Bronchial epithelial cell (primary cell): ENCODE results near the gene UST. TPM values are rescaled to one million over a fixed set of nuclear protein-coding genes. Genes with fewer than 3 reads are reported as not detected.

Source experiments
- DNase-seq: peaks from one replicate; pipeline ENCODE4 v3.0.0-alpha.2; 2010; ENCODE audit warnings: low read depth
- FAIRE-seq: peaks from 2 replicates; lab custom pipeline; 2011; peaks lifted over from hg19 to GRCh38; lab: Jason Lieb, UNC
- H3K27me3 ChIP-seq: 2 replicates; pipeline ENCODE4 v1.5.1; 2011; ENCODE audit warnings: low read length; ENCODE audit not compliant: control insufficient read depth, insufficient read depth
- H3K36me3 ChIP-seq: 2 replicates; pipeline ENCODE4 v1.5.1; 2011; ENCODE audit warnings: low read length; ENCODE audit not compliant: control insufficient read depth, insufficient read depth
- H3K4me3 ChIP-seq: 2 replicates; pipeline ENCODE4 v1.5.1; 2011; ENCODE audit warnings: mild to moderate bottlenecking, low read depth, low read length, control low read depth
- CTCF ChIP-seq: IDR thresholded peaks from 2 replicates; pipeline ENCODE4 v1.5.1; 2011; ENCODE audit warnings: mild to moderate bottlenecking, moderate library complexity, low read length, control low read depth, inconsistent platforms; ENCODE audit not compliant: insufficient read depth, severe bottlenecking
- total RNA-seq: library from RNA; depleted of rRNA; stranded (reverse); fragments of >200 nt; gene quantifications from 2 replicates; pipeline ENCODE4 v1.2.1, GENCODE V29; 2014

Gene UST
- total RNA-seq, 1 donor from 2014 or later, result 18.7 TPM

DNA sequence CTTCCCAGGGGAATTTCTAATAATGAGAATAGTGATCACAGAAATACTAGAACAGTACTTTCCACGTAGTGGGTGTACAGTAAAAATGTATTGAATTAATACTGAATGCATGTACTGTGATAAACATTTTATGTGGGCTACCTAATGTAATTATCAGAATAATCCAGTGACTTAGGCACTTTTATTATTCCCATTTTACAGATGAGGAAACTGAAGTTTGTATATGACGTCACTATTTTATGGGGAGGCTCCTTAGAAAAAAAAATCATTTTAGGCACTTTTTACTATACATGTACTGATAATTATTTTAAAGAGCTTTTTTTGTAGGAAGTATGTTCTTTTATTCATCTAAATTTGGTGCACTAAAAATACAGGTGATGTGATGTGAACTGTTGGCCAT is 295.1 kb downstream of the UST start:
- no peak for FAIRE-seq
- DNase-seq, result no peak

DNA sequence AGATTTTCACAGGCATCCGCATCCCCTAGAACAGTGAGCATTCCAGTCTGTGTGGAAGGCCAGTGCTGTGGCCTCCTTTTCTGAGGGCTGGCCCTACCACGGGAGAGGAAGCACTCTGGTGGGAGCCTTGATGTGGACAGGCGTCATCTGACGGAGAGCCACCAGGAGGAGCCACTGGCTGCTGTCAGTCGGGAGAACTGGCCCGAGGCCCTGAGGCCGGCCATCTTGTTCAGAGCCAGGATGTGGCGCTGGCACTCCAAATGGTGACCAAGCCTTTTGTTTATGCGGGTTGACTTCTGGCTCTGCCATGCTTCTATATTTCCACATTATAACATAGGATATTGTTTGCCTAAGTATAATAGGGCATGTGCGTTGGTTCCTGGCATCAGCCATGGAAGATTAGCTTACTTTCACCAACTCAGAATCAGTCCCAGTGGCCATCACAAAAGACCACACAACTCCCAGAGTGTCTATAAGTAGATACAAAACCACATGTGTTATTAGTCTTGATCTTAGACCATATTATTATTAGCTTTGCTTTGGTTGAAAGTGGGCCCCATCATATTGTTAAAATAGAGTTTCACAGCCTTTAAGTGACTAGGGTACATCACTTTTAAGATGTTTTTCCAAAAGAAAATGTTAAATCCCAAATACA is 296.8 kb downstream of the UST start:
- Histone ChIP-seq H3K27me3 (no peaks in the 10 kb centered on the region), H3K36me3 (no peaks in the 10 kb centered on the region), H3K4me3 (no peak overlapping the region)
- no peak for FAIRE-seq
- peak; percentile 29 for TF ChIP-seq CTCF
- DNase-seq, result no peak

More for the DNA sequence above, 295.1 kb downstream of the UST start:
- Histone ChIP-seq H3K36me3 (no peaks in the 10 kb centered on the region), H3K27me3 (no peaks in the 10 kb centered on the region), H3K4me3 (no peak overlapping the region)
- no peak for TF ChIP-seq CTCF

- DNase-seq, result no peak
- H3K27me3 ChIP-seq, result no peaks in the 10 kb centered on the region
- no peaks in the 10 kb centered on the region for H3K36me3 ChIP-seq
- H3K4me3 ChIP-seq, result no peak overlapping the region
- FAIRE-seq, result no peak
- TF ChIP-seq CTCF, result no peak
These were observed 297.7 kb downstream of the UST start for GRCh38 chr6:149044528-149044927.

DNA sequence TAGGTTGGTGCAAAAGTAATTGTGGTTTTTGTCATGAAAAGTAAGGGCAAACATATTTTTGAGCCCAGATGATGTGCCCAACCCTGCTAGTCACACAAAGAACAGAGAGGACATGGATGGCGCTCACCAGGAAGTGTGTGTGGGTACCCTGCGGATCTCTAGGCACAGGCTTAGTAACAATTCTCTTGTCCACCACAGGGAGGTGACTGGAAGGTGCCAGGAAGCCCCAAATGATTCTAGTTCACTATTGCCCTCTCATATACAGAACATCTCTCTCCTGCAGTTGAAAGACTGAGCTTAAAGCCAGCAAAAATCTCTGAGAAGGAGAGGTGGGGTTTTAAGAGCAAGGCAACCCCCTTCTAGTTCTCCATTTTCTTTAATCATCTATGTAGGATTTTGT is 298.6 kb downstream of the UST start:
- FAIRE-seq (no peak), DNase-seq (no peak)
- H3K4me3 ChIP-seq, result no peak overlapping the region
- no peaks in the 10 kb centered on the region for H3K27me3 ChIP-seq
- no peaks in the 10 kb centered on the region for H3K36me3 ChIP-seq
- TF ChIP-seq CTCF, result no peak

- no peak for TF ChIP-seq CTCF
- no peak for DNase-seq
- Histone ChIP-seq H3K36me3 (no peaks in the 10 kb centered on the region), H3K4me3 (no peak overlapping the region), H3K27me3 (no peaks in the 10 kb centered on the region)
- FAIRE-seq, result no peak
These were observed 299.5 kb downstream of the UST start for GRCh38 chr6:149046164-149046821.
